SK-N-DZ (cell line): ENCODE measurements around the gene MAP3K4. TPM values are rescaled to one million over a fixed set of nuclear protein-coding genes. Genes with fewer than 3 reads are reported as not detected.

Experiments
- DNase-seq: peaks from one replicate; pipeline ENCODE4 v3.0.0-alpha.2; 2015; ENCODE audit warnings: low spot score
- polyA plus RNA-seq, 2 experiments: library from polyadenylated mRNA; depleted of rRNA; stranded (reverse); fragments of >200 nt; gene quantifications; 2 replicates each; pipeline ENCODE4 v1.2.3, GENCODE V29; 2014

MAP3K4 gene
- polyA plus RNA-seq (2014; cell fraction: cytosol; rRNA removed) = 18.9 and 22.3 TPM in 2 replicates
- 43.6 and 47.6 TPM in 2 replicates for polyA plus RNA-seq (2014; cell fraction: nucleus; rRNA removed)

DNA sequence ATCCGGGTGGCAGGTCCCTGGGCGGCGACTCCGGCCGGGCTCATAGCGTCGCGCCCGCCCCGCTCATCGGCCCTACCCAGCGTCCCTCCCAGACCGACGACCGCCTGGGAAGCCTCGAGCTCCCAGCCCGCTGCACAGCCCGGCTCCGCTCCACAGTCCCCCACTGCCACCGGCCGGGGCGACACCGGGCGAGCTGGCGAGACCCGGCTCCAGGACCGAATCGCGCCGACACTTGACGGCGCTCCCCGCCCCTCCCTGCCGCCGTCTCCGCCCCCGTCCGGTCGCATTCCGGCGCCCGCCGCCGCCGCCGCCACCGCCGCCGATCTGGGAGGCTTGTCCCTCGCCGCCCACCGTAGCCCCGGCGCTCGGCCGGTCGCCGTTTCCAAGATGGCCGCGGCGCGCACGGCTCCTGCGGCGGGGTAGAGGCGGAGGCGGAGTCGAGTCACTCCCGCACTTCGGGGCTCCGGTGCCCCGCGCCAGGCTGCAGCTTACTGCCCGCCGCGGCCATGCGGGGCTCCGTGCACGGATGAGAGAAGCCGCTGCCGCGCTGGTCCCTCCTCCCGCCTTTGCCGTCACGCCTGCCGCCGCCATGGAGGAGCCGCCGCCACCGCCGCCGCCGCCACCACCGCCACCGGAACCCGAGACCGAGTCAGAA lies at the start of gene MAP3K4:
MAP3K4 (plus strand) TSS at position 364 of the 655 bp plus-strand sequence; CDS start at position 527, 163 bp downstream.
- peak; percentile 79 for DNase-seq

- DNase-seq = no peak
These were observed 47.6 kb upstream of the MAP3K4 start for GRCh38 chr6:160943997-160944396.

DNA sequence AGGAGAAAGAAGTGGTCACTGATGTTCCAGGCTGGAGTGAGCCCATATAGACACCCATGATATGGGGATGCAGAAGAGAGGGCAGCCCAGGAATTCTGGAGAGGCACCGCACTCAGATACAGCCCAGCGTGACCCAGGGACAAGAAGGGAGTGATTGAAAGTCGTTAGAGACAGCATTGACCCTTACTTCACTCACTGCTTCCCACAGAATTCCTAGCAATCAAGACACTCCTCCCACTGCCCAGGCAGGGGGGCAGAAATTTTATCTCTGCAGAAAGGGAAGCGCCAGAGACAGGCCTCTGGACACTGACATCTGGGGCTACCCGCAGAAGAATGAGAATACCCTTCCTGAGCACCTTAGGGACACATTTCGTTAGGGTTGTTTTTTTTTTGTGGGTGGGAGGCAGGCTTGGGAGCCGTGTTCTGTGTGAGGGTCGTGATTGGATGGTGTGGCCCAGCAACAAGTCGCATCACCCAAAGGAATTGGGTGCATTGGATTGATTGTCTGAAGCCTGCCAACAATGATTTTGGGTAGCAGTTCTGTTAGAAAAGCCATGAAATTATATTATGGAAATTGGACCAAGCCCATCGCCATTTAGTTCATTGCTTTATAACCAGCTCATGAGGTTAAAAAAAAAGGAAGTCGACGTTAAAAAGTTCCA lies 45.9 kb upstream of the MAP3K4 start:
- no peak for DNase-seq

DNA sequence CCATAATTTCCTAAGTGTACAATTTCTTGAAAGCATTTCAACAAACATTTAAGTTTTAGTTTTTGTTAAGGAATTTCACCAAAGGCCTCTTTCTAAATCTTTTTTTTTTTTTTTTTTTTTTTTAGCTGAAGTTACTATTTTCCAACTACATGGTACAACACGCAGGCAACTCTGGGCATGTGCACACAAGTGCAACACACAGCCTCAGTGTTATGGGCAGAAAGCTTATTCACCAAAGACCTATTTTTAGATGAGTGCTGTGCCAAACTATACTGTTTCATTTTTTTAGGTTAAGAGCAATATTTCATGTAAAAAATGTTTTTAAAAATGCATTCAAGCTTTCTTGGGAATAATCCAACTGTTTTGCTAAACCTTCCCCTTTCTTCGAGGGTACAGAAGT lies 42.0 kb upstream of the MAP3K4 start:
- no peak for DNase-seq

- no peak for DNase-seq
These were observed 41.1 kb upstream of the MAP3K4 start for GRCh38 chr6:160950507-160950906.

GRCh38 chr6:160951187-160952030 lies 40.2 kb upstream of the MAP3K4 start:
- no peak for DNase-seq

- DNase-seq = no peak
These were observed 38.8 kb upstream of the MAP3K4 start for GRCh38 chr6:160952633-160953281.

GRCh38 chr6:160955508-160956295 lies 35.9 kb upstream of the MAP3K4 start:
- DNase-seq = no peak

DNA sequence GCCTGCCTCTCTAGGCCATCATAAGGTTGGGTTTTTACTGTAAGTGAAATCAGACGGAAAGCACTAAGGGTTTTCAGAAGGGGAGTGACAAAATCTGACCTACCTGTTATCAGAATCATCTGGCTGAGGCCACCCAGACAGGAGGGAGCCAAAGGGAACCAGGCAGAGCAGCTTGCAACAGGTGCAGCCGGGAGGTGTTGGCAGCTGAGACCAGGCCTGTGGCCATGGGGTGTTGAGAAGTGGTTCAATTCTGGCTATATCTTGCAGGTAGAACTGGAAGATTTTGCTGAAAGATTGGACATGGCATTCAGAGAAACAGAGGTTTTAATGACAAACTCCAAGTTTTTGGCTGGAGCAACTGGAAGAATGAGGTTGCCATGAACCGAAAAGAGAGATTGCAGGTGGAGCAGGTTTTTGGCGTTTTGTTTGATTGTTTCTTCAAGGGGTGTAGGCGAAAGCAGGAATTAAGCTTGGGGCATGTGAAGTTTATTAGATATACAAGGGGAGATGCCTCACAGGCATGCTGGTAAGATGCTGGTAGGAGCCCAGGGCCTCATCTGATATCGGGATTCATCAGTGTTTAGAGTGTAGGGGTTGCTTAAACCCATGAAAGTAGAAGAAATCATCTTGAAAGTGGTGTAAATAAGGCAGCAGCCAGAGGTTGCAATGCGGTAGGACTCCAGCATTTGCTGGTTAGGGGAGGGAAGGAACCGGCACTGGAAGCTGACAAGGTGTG lies 35.1 kb upstream of the MAP3K4 start:
- DNase-seq = no peak

DNA sequence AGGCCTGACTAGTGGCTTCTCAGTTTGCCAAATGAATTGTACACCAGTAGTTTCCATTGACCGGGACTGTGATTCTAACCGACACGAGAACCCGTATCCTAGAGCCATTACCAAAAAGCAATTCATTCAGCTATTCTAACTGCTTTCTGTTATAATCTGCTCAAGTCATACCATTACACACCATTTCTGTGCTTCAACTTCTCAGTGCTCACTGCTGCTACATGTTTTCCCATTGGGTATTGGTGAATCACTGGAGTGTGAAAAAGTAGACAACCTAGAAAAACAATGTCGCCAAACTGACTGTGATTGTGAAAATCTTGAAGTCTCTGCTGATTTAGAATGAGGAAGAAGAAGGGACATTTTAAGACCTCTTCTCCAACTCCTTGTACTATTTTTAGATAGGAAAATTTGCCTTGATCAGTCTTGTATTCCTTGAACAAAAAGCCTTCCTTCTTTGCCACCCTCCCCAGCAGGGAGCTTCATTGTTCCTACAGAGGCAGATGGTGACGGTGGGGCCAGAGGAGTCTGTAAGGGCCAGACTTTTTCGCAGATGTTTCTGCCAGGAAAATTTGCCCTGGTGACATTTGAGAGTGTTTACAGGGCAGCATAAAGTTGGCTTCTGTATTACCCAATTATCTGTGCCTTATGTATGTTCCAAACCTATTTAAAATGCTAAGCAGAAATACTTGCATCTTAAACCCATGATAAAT lies 31.7 kb upstream of the MAP3K4 start:
- no peak for DNase-seq

- DNase-seq = no peak
These were observed 30.7 kb upstream of the MAP3K4 start for GRCh38 chr6:160960839-160961238.

GRCh38 chr6:160962835-160963623 lies 28.5 kb upstream of the MAP3K4 start:
- DNase-seq = no peak

DNA sequence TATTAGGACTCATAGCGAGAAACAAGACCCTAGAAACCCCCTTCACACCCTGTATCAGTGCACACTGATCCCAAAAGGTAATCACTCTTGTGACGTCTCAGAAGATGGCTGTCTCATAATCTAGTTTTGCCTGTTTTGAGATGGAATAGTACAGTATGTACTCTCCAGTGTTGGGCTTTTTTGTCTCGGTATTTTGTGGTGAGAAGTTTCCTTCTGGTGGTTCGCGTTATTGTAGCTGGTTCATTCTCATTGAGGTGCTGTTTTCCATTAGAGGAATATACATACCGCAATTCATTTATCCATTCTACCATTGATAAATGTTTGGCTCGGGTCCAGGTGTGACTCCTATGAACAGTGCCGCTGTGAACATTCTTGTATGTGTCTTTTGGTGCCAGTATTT lies 27.9 kb upstream of the MAP3K4 start:
- no peak for DNase-seq

- no peak for DNase-seq
These were observed 25.7 kb upstream of the MAP3K4 start for GRCh38 chr6:160965893-160966292.

DNA sequence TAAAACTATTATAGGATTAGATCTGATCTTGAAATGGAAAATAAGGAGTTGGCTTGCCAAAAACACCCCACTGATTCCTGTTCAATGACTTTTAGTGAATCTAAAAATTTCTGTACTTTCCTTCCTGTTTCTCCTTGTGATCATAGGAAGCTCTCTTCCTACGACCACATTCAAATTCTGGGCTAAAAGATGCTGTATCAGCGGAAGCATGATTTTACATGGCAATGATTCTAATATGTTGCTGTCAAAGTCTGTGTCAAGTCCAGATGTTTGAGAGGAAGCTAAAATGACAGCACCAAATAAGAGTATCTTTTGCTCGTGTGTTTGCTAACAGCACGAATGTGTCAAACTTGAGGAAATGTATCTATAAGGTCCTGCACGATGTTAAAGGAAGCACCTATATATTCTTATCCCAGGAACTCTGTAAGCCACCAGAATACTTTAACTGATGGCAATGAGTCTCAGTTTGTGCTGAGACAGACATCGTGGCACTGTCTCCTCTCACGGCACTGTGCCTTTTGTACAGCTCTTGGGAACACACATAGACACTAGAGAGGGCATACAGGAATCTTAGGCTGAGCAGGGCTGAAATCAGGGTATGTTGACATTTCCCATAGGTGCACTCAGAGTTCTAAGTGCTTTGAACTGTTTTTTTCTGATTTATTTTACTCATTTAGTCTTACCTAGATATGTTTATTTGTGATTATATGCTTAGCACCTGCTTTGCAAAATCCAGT lies 24.9 kb upstream of the MAP3K4 start:
- DNase-seq = no peak

DNA sequence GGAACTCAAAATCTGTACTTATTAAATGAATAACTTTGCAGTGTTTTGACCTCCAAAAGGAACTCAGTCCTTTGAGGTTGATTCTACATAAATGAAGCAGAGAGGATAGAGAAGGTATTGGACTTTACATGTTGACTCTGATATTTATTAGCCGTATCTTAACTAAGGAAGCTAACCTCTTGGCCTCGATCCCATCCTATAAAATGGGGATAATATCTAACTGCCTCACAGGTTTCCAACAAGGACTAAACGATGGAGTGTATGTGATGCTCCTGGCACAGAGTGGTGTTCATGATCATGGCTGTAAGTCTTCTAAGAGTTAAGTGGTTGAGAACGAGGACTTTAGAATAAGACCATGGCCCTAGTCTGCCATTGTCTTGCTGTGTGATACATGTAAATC lies 24.2 kb upstream of the MAP3K4 start:
- DNase-seq = no peak

DNA sequence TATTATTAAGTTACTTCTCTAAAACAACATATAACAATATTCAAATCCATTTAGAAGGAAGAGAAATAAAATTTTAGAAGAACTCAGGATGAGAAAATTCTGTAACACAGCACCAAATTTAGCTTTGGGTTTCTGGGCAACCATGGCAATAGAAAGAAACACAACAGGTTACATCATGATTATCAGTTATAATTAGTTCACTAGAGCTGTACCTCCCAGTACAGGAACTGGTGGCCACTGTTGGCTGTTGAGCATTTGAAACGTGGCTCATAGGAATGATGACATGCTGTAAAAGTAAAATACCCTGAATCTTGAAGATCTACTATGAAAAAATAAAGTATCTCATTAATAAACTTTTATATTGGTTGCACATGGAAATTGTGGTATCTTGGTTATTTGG lies 23.7 kb upstream of the MAP3K4 start:
- DNase-seq = no peak

DNA sequence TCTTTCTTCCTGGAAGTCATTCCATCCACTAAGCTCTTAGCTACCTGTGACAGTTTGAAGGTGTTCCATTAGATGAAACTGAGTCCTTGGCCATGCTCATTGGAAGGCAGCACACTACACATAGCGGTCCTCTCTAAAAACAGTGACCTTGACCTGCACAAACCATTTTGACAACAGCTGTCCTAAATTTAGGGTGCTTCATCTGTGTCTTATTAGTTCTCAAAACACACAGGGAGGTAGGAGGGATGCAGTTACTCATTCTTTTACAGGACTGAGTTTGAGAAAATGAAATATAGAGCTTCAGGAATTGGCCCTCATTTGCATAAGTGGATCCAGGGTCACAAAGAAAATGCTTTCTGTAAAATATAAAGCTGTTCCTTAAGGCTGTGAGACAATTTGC lies 20.4 kb upstream of the MAP3K4 start:
- DNase-seq = no peak
